NB4 (cell line): Measurements from ENCODE around the gene ZCCHC7.

Source experiments
- CTCF ChIP-seq: IDR thresholded peaks from one replicate; pipeline ENCODE4 v1.5.1; 2012; ENCODE audit warnings: low read depth, low read length
- MAX ChIP-seq: IDR thresholded peaks from 2 replicates; pipeline ENCODE4 v1.6.1; 2011; ENCODE audit warnings: low read depth, low read length
- POLR2A ChIP-seq: IDR thresholded peaks from 2 replicates; pipeline ENCODE4 v1.6.1; 2011; ENCODE audit warnings: mild to moderate bottlenecking; ENCODE audit not compliant: insufficient read length; ENCODE audit errors: extremely low read depth

GRCh38 chr9:37353791-37354190 is 233.4 kb downstream of the ZCCHC7 start:
- no peak for TF ChIP-seq POLR2A
- no peak for TF ChIP-seq CTCF
- no peak for TF ChIP-seq MAX
